GM12878 (cell line): ENCODE data around the gene REPS2. TPM values are rescaled to one million over a fixed set of nuclear protein-coding genes. Genes with fewer than 3 reads are reported as not detected.

Source experiments
- ATAC-seq: fragments of 200-7000 bp; cut with Tn5 transposase; 3 replicates; pipeline ENCODE4 v1.9.1; 2020; ENCODE audit warnings: mild to moderate bottlenecking, moderate library complexity
- BruUV-seq: library from RNA; stranded (reverse); fragments of 400-500 nt; replicated peaks from 2 replicates; lab custom pipeline; 2021; lab: Mats Ljungman, UMichigan
- CTCF ChIA-PET: fragments of 300-600 bp; sonication (Branson Sonifier 250); formaldehyde crosslinking; extraction: SDS; loops from one replicate; lab custom pipeline; 2021; ENCODE audit warnings: inconsistent platforms; lab: Yijun Ruan, JAX
- POLR2A ChIA-PET: fragments of 350-600 bp; formaldehyde crosslinking; extraction: SDS; loops from one replicate; lab custom pipeline; 2021; ENCODE audit warnings: inconsistent platforms; lab: Charles Lee
- RAD21 ChIA-PET: fragments of 300-600 bp; sonication (Branson Sonifier 250); formaldehyde crosslinking; loops from one replicate; lab custom pipeline; 2023; ENCODE audit warnings: antibody characterized with exemption; ENCODE audit not compliant: unreplicated experiment; lab: Charles Lee
- SMC1A ChIA-PET: fragments of 300-600 bp; sonication (Branson Sonifier 250); formaldehyde crosslinking; loops from one replicate; lab custom pipeline; 2023; ENCODE audit not compliant: unreplicated experiment, uncharacterized antibody; lab: Charles Lee
- DNase-seq: peaks from one replicate; pipeline ENCODE4 v3.0.0-alpha.2; 2011; ENCODE audit warnings: low read depth, low spot score
- FAIRE-seq: peaks from 3 replicates; lab custom pipeline; 2011; peaks lifted over from hg19 to GRCh38; lab: Jason Lieb, UNC
- H2AFZ ChIP-seq: 2 replicates; pipeline ENCODE4 v1.6.0; 2011; ENCODE audit warnings: low read depth, low read length, control low read depth; ENCODE audit not compliant: control insufficient read depth
- H3K27ac ChIP-seq: 2 replicates; pipeline ENCODE4 v1.5.1; 2011; ENCODE audit warnings: control low read depth; ENCODE audit not compliant: control insufficient read depth, insufficient read depth
- H3K27me3 ChIP-seq, 2 experiments: replicated peaks in 1 of 2; 2 replicates each; pipeline versions ENCODE4 v1.6.0 to v1.6.1; 2011; ENCODE audit warnings: low read length in 1 of 2; ENCODE audit not compliant: control insufficient read depth in 2 of 2, insufficient read depth in 2 of 2
- H3K36me3 ChIP-seq, 2 experiments: 2 replicates each; pipeline ENCODE4 v1.5.1; 2011; ENCODE audit warnings: low read length in 1 of 2; ENCODE audit not compliant: control insufficient read depth in 2 of 2, insufficient read depth in 2 of 2
- H3K4me1 ChIP-seq: 2 replicates; pipeline ENCODE4 v1.6.1; 2011; ENCODE audit warnings: mild to moderate bottlenecking, low read length, moderate library complexity, mixed read lengths; ENCODE audit not compliant: control insufficient read depth, insufficient read depth
- H3K4me2 ChIP-seq: 2 replicates; pipeline ENCODE4 v1.6.0; 2011; ENCODE audit warnings: control low read depth; ENCODE audit not compliant: control insufficient read depth, insufficient read depth
- H3K4me3 ChIP-seq: fragments of 200-600 bp; sonication (generic); 2 replicates; pipeline ENCODE4 v1.5.1; 2016
- H3K79me2 ChIP-seq: 2 replicates; pipeline ENCODE4 v1.6.0; 2011; ENCODE audit warnings: low read length; ENCODE audit not compliant: control insufficient read depth, insufficient read depth
- H3K9ac ChIP-seq: 2 replicates; pipeline ENCODE4 v1.8.0; 2011; ENCODE audit warnings: low read length, control low read depth, mixed read lengths; ENCODE audit not compliant: control insufficient read depth, insufficient read depth
- H3K9me3 ChIP-seq: replicated peaks from 3 replicates; pipeline ENCODE4 v1.5.1; 2011; ENCODE audit warnings: mild to moderate bottlenecking, low read length; ENCODE audit not compliant: control insufficient read depth, insufficient read depth
- H4K20me1 ChIP-seq: 2 replicates; pipeline ENCODE4 v1.6.0; 2011; ENCODE audit not compliant: control insufficient read depth, insufficient read depth
- FOS ChIP-seq: IDR thresholded peaks from 3 replicates; pipeline ENCODE4 v1.6.1; 2011; ENCODE audit warnings: borderline replicate concordance; ENCODE audit not compliant: insufficient read length; ENCODE audit errors: extremely low read depth
- IRF4 ChIP-seq: IDR thresholded peaks from 2 replicates; pipeline ENCODE4 v1.6.1; 2011; ENCODE audit warnings: low read depth, low read length
- MAX ChIP-seq: IDR thresholded peaks from 2 replicates; pipeline ENCODE4 v1.6.1; 2012; ENCODE audit warnings: low read depth, low read length, improper control_type of control experiment
- NFXL1 ChIP-seq: fragments of 450-650 bp; IDR thresholded peaks from 2 replicates; pipeline ENCODE4 v1.6.1; 2017; ENCODE audit warnings: antibody characterized with exemption, mild to moderate bottlenecking, borderline replicate concordance
- NFYB ChIP-seq: IDR thresholded peaks from 2 replicates; pipeline ENCODE4 v1.6.1; 2011; ENCODE audit warnings: low read depth, mild to moderate bottlenecking, low read length, improper control_type of control experiment, moderate library complexity; ENCODE audit not compliant: insufficient read depth
- POLR2A ChIP-seq: IDR thresholded peaks from 2 replicates; pipeline ENCODE4 v1.6.1; 2011; ENCODE audit warnings: low read depth, mild to moderate bottlenecking, low read length
- STAT1 ChIP-seq: fragments of 450-650 bp; conservative IDR thresholded peaks from 2 replicates; pipeline ENCODE4 v1.6.1; 2014; ENCODE audit warnings: antibody characterized with exemption, mild to moderate bottlenecking
- WGBS: methylation state at CpG from one replicate; pipeline ENCODE4 v1.1.6; 2016; ENCODE audit warnings: low lambda C conversion rate; ENCODE audit not compliant: insufficient replicate concordance, insufficient coverage; ENCODE audit errors: missing lambda C conversion rate; 5-methylcytosine and 5-hydroxymethylcytosine counted together
- in situ Hi-C: fragments of 300-500 bp; cut with MboI; formaldehyde crosslinking; loops from 9 replicates; pipeline ENCODE4 v1.14.3; 2018; ENCODE audit warnings: mixed read lengths
- intact Hi-C: fragments of 100-400 bp; cut with micrococcal nuclease; formaldehyde crosslinking; loops from one replicate; pipeline ENCODE4 v1.14.2; 2022; ENCODE audit not compliant: unreplicated experiment
- polyA plus RNA-seq, 11 experiments: library from polyadenylated mRNA; depleted of rRNA in 4 of 11; unstranded in 6 of 11; stranded (reverse) in 5 of 11; fragments of >200 nt; fragmentation: Nextera tagmentation in 4 of 11; fragmentation: Illumina TruSeq in 1 of 11; extraction: Ambion mirVana in 4 of 11; extraction: Trizol in 1 of 11; gene quantifications; 1 replicate in 1 of 11; 2 replicates in 10 of 11; pipeline versions ENCODE4 v1.2.1 to v1.2.3, GENCODE V29; 2011 to 2016; ENCODE audit warnings: inconsistent platforms in 2 of 11, missing spikeins in 2 of 11, low read depth in 1 of 11
- total RNA-seq, 4 experiments: library from RNA; depleted of rRNA in 3 of 4; stranded (reverse); fragments of >200 nt in 3 of 4; fragmentation: Illumina TruSeq in 1 of 4; extraction: Trizol in 1 of 4; gene quantifications; 2 replicates each; pipeline versions ENCODE4 v1.2.1 to v1.2.3, GENCODE V29; 2013 to 2021
- TF ChIP-seq, protein P1 (sequence below): fragments of 450-650 bp; IDR thresholded peaks from 2 replicates; pipeline ENCODE4 v1.6.1; 2017; ENCODE audit warnings: borderline replicate concordance

The REPS2 gene
- total and polyA plus RNA-seq, 10 of the 15 experiments (the other 5 are each of a cell fraction or from before 2014, with no cell fraction given) = 2.1 to 6.8 (median 3.9) TPM

DNA sequence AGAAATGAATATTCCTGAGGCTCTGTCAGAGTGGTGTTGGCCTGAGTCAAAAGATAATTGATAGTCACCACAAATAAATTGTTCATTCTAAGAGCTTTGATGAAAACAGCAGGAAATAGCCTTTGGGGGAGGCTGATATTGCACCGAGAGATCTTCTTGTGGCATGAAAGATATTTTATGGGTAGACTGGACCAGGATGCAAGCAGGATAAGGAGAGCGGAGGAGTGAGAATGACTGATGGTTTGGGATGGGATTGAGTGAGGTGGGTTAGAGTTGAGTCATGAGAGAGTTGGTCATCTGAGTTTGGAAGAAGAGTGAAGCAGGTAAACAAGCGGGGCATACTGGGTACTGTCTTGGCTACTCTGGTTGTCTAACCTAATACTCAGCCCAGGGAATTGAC lies 88.7 kb downstream of the REPS2 start:
- H3K9ac ChIP-seq = no peak overlapping the region
- ChIA-PET RAD21 (no interaction called here), POLR2A (no interaction called here), SMC1A (interaction anchor here (1.0 to 6.1 kb wide), 4 partner anchors 6 to 11 kb away, joined by 3 to 21 read pairs (median 5); no protein-coding TSS in a partner anchor), CTCF (interaction anchor here (2.7 kb wide), 1 partner anchor 152 kb away, joined by 12 read pairs; no protein-coding TSS in a partner anchor)
- TF ChIP-seq POLR2A (no peak), NFYB (no peak), FOS (no peak), STAT1 (no peak), IRF4 (no peak), NFXL1 (no peak), MAX (no peak)
- TF ChIP-seq, protein P1, sequence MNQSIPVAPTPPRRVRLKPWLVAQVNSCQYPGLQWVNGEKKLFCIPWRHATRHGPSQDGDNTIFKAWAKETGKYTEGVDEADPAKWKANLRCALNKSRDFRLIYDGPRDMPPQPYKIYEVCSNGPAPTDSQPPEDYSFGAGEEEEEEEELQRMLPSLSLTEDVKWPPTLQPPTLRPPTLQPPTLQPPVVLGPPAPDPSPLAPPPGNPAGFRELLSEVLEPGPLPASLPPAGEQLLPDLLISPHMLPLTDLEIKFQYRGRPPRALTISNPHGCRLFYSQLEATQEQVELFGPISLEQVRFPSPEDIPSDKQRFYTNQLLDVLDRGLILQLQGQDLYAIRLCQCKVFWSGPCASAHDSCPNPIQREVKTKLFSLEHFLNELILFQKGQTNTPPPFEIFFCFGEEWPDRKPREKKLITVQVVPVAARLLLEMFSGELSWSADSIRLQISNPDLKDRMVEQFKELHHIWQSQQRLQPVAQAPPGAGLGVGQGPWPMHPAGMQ = no peak
- no peaks in the 10 kb centered on the region for H3K79me2 ChIP-seq
- intact Hi-C loops (no loop called here), in situ Hi-C loops (no loop called here)
- BruUV-seq = no TSS peak
- no peak overlapping the region for H3K4me2 ChIP-seq
- H2AFZ ChIP-seq = no peak overlapping the region
- H3K9me3 ChIP-seq = no peaks in the 10 kb centered on the region
- H3K27me3 ChIP-seq = peaks cover 2% of the 10 kb centered on the region in 2 experiments; a peak in 3 of 4 replicates
- WGBS = 13% methylated on average over 3 of the region's 3 CpGs
- H3K4me1 ChIP-seq = no peaks in the 10 kb centered on the region
- no peaks in the 10 kb centered on the region for H4K20me1 ChIP-seq
- DNase-seq (no peak), FAIRE-seq (no peak), ATAC-seq (no peak)
- no peak overlapping the region for H3K27ac ChIP-seq
- no peaks in the 10 kb centered on the region for H3K36me3 ChIP-seq
- H3K4me3 ChIP-seq = no peak overlapping the region
